PFSK-1 (cell line): Measurements from ENCODE around the gene CDC26.

Source experiments
- POLR2AphosphoS5 ChIP-seq: IDR thresholded peaks from 2 replicates; pipeline ENCODE4 v1.6.1; 2012; ENCODE audit warnings: low read depth, mild to moderate bottlenecking, control low read depth, low read length, moderate library complexity
- REST ChIP-seq, 2 experiments: IDR thresholded peaks; 2 replicates each; pipeline versions ENCODE4 v1.6.1 to v1.8.0; 2011 to 2012; ENCODE audit warnings: low read depth in 2 of 2, low read length in 2 of 2, control low read depth in 1 of 2, inconsistent platforms in 1 of 2, mild to moderate bottlenecking in 1 of 2, moderate library complexity in 1 of 2; ENCODE audit not compliant: insufficient read depth in 1 of 2
- SIN3A ChIP-seq: IDR thresholded peaks from 2 replicates; pipeline ENCODE4 v1.6.1; 2012; ENCODE audit warnings: mild to moderate bottlenecking, low read length, moderate library complexity, borderline replicate concordance; ENCODE audit not compliant: insufficient read depth
- TAF1 ChIP-seq: IDR thresholded peaks from 2 replicates; pipeline ENCODE4 v1.6.1; 2012; ENCODE audit warnings: low read length, control low read depth, borderline replicate concordance; ENCODE audit not compliant: insufficient read depth

GRCh38 chr9:113299800-113300292 is 24.5 kb upstream of the CDC26 start:
- TF ChIP-seq TAF1 = no peak
- no peak for TF ChIP-seq SIN3A
- no peak for TF ChIP-seq POLR2AphosphoS5
- TF ChIP-seq REST (IDR thresholded peaks at IDR 0.05; ENCODE audit: insufficient read depth in 1 of 2, low read depth in 2 of 2, low read length in 2 of 2) = no peak
